Measurements from ENCODE around the gene KNOP1.

DNA sequence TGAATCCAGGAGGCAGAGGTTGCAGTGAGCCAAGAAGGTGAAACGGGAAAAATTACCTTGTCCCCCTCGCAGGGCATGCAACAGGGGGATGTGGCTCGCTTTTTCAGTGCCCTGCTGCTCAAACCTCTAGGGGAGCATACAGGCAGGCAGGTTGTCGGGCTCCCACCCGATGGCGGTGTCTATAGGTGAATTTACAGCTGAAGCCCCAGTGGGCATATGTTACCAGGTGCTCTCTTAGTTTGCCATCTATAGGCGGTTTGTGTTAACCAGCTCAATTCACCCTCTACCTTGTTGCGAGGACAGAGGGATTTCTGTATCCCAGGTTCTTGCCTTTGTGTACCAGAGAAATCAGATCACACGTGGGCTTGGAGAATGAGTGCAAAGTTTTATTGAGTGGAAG is 49.0 kb upstream of the KNOP1 start:
- TF ChIP-seq CTCF (IDR thresholded peaks at IDR 0.05): no peak
- no peak for TF ChIP-seq POLR2A (IDR thresholded peaks at IDR 0.05)
